Omental fat pad (tissue), 4 donors: ENCODE measurements around the gene RHEB. TPM values are rescaled to one million over a fixed set of nuclear protein-coding genes. Genes with fewer than 3 reads are reported as not detected.

Experiments
- ATAC-seq: fragments of 150-250 bp; one replicate; pipeline ENCODE4 v1.9.1; 2016; ENCODE audit warnings: mild to moderate bottlenecking, moderate library complexity; ENCODE audit not compliant: low FRiP score
- DNase-seq: peaks from one replicate; pipeline ENCODE4 v3.0.0-alpha.2; 2019; ENCODE audit warnings: low spot score
- CTCF ChIP-seq, 3 donors: fragments of 450-650 bp; IDR thresholded peaks; one replicate each; pipeline ENCODE4 v1.5.1; 2016 to 2017; ENCODE audit warnings: antibody characterized with exemption in 3 of 3, mild to moderate bottlenecking in 3 of 3, moderate library complexity in 2 of 3
- total RNA-seq, 4 donors: library from RNA; depleted of rRNA; stranded (reverse); fragments of >200 nt; gene quantifications; one replicate each; pipeline ENCODE4 v1.1.0, GENCODE V29; 2016

The RHEB gene
- total RNA-seq, 4 donors from 2014 or later, result 93.9 to 124 (median 104) TPM

DNA sequence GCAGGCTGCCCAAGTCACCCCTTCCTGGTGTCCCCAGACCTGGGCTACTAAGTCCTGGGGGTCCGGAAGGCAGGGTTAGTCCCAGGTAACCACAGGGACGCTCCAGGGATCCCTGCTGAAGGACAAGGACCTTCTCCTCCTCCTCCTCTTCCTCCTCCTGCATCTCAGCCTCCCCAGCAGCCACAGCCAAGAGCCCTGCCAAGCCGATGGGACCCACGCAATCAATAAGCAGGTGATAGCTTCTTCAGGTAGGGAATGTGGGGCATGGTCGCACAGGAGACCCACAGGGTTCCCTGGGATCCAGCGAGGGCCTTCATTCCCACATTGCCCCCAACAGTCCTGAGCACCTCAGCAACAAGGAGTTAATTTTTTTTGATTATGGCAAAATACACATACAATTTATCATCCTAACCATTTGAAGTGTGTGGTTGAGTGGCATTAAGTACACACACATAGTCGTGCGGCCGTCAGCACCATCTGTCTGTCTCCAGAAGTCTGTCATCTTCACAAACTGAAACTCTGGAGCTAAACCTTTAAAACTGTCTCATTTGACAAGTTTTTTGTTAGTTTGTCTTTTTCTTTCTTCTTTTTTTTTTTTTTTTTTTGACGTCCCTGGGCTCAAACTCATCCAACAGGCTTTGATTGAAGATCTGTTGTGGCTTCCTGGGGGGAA is 91.9 kb downstream of the RHEB start:
- ATAC-seq, result no peak
- no peak for TF ChIP-seq CTCF (IDR thresholded peaks at IDR 0.05)
- DNase-seq, result no peak

DNA sequence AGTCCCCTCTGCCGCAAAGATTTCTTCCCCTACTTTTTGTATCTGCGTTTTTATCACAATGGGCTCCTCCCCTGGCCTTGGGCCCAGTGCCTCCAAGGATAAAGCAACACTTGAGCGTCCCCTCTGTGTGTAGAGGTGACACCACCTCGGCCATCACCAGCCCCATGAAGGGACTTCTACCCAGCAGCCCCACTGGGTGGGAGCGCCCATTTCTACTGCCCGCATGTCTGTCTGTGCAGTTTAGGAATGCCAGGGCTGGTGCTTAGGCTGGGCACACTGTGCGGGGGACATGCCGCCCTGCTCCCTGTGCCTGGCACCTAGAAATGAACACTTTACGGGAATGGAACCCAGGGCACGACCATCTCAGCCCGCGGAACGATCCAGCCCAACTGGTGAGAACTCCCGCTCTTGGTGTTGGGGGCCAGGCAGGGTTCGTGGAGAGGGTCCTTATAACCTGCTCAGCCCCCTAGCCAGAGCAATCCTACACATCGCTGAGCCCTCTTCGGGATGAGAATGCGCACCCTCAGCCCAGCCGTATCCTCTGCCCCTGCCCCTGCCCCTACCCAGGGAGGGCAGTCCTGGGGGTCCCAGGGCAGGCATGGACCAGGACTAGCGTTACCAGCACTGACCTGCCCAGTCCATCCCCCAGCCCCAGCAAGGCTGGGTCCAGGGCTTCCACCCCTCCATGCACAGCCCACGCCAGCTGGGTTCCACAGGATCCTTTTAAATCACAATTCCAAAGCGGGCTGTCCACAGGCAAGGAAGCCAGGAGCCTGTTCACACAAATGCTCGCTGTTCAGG is 92.6 kb downstream of the RHEB start:
- no peak for TF ChIP-seq CTCF (IDR thresholded peaks at IDR 0.05)
- no peak for ATAC-seq

GRCh38 chr7:151426441-151426903 is 93.2 kb downstream of the RHEB start:
- ATAC-seq, result peak; percentile 81
- TF ChIP-seq CTCF (IDR thresholded peaks at IDR 0.05), result no peak
- DNase-seq, result peak; percentile 65

More for the DNA sequence above, 92.6 kb downstream of the RHEB start:
- DNase-seq, result no peak

DNA sequence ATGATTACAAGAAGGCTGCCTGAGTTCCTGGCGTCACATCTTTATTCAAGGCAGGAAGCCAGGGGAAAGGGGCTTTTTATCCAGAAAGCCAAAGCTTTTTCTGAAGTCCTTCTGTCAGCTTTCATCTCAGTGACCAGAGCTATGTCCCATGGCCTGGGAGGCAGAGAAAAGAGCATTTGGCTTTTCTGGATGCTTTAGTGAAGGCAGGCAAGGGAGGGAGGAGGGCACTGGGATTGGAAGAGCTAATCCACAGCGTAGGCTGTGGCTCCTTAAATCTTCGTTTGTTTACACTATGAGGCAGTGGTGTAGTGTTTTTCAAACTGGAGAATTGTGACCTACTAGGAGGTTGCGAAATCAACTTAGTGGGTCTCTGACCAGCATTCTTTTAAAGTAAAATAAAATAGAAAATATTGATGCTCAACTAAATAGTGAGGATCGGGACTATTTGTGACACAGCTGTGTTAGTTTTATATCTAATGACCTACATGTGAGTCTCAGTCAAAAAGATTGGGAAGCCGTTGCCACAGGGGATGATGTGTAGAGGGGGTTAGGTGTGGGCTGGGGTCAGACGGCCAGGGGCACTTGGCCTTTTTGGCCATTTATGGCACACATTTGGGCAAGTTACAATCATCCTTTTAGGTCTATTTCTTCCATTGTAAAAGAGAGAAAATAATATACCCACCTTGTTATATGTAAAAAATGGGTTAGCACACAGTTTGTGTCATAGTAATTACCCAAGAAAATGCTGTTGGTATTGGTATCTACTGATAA is 93.8 kb downstream of the RHEB start:
- TF ChIP-seq CTCF (IDR thresholded peaks at IDR 0.05), result no peak
- no peak for ATAC-seq
- DNase-seq, result no peak

DNA sequence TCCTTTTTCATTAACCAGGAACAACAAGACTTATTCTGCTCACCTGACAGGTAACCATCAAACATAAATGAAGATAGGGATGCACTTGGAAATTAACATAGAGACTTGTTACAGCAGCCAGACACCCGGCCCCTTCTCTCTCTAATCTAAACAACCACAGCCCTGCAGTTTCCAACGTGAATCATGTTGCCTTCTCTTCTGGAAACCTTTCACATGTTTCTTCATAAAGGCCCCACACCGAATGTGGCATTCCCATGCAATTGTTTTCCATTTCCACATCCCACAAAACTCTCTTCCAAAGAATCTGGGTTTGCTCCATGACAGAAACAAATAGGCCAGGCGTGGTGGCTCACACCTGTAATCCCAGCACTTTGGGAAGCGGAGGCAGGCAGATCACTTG is 94.9 kb downstream of the RHEB start:
- DNase-seq (no peak), ATAC-seq (no peak)
- no peak for TF ChIP-seq CTCF (IDR thresholded peaks at IDR 0.05)

- DNase-seq, result no peak
- ATAC-seq, result no peak
- TF ChIP-seq CTCF (IDR thresholded peaks at IDR 0.05), result no peak
These were observed 95.8 kb downstream of the RHEB start for GRCh38 chr7:151423936-151424335.
